GM18519 (cell line): ENCODE results near the gene CD151.

Source experiments
- ATAC-seq: cut with Tn5 transposase; IDR thresholded peaks from one replicate; pipeline ENCODE4 v1.9.1; 2021; ENCODE audit warnings: mild to moderate bottlenecking, moderate library complexity; ENCODE audit not compliant: unreplicated experiment, low FRiP score

Gene CD151

GRCh38 chr11:832529-833113 lies at the start of gene CD151:
CD151 (plus strand) TSS chr11:832952; CDS start chr11:836070, 3,118 bp downstream.
- no peak for ATAC-seq

DNA sequence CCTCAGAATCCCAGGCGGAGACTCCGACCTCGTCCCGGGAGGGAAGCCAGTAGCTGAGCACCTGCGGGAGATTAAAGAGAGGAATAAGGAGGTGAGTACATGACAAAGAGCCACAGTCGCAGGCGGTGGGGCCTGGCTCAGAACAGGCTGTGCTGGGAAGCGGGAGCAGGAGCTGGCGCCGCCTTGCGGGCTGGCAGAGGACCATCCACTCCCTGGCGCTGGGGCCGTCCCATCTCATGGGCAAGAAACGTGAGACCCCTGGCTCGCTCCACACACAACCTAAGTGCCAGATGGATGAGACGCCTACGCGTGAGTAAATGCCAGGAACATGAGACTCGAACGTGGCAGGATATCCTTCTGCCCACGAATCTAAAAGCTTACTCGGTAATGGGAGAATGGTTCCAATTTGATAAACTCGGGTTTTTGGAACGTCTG lies 49.2 kb upstream of the CD151 start:
- ATAC-seq, result no peak

- ATAC-seq, result no peak
Measured at GRCh38 chr11:786235-787083, 46.3 kb upstream of the CD151 start.

DNA sequence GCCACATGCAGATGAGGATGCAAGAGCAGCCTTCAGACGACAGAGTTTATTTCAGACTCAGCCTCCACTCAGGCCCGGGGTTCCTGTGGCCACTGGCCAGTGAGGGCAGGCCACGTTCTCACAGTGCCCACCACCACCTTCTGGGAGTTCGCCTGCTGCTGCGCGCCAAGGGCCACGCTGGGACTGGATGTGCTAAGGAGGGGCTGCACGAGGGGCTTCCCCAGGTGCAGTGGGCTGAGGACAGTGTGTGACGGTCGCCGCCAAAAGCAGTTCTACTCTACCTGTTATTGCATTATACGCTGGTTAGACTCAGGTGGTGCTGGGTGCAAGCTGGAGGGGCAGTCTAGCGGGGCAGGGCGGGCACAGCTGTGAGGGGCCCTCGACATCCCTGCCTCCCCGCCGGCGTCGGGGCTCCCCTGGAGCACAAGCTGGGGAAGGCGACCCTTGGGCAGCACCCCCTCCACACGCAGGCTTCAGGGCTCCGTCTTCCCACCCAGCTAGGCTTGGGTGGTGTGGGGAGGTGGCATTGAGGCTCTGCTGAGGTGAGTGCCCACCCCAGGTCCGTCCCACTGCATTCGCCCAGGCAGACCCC lies 45.6 kb upstream of the CD151 start:
- ATAC-seq, result no peak

DNA sequence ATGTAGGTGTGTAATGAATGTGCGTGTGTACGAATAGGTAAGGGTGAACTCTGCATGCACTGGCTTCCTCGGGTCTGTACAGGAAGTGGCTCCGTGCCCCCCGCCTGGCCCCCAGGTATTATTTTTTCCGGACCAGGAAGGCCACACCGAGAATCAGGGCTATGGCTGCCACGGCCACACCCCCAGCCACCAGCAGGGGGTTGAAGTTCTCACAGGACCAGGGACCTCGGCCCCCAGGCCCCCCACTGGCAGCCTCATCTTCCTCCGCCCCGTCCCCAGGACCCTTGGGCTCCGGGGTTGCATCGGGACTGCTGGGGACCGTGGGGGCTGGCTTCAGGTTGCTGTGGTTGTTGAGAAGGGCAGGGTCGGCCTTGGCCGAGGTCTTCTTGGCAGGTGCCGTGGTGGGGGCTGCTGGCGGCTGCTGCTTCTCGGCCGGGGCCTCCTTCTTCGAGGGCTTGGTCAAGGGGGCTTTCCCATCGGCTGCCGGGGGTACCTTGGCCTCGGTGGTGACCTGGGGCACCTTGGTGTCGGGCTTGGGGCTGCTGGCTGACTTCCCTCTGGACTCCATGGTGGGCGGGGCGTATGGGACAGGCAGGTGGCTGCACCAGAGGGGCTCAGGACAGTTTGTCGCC lies 44.6 kb upstream of the CD151 start:
- ATAC-seq, result no peak

- ATAC-seq, result no peak
Measured at GRCh38 chr11:788953-789940, 43.5 kb upstream of the CD151 start.

DNA sequence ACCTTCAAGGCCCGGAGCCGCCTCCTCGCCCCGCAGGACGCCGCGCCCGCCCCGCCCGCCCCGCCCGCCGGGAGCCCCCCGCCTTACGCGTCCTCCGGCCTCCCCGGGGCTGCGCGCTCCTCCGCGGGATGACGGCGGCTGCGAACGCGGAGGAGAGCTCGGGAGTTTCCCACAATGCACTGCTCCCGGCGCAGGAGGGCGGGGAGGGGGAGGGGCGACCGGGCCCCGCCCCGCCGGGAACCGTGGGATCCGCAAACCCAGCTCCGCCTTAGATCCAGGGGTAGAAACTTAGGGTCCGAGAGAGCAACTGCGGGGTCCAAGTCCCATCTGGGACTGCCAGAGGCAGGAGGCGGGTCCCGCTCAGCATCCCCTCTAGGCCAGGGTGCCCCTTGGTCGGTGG lies 42.8 kb upstream of the CD151 start, which contains the start of gene CEND1:
Gene CEND1, minus strand, starts transcription at position 148 of the 400 bp plus-strand sequence. CDS start 1,514 bp downstream, outside the sequence.
- ATAC-seq, result no peak

DNA sequence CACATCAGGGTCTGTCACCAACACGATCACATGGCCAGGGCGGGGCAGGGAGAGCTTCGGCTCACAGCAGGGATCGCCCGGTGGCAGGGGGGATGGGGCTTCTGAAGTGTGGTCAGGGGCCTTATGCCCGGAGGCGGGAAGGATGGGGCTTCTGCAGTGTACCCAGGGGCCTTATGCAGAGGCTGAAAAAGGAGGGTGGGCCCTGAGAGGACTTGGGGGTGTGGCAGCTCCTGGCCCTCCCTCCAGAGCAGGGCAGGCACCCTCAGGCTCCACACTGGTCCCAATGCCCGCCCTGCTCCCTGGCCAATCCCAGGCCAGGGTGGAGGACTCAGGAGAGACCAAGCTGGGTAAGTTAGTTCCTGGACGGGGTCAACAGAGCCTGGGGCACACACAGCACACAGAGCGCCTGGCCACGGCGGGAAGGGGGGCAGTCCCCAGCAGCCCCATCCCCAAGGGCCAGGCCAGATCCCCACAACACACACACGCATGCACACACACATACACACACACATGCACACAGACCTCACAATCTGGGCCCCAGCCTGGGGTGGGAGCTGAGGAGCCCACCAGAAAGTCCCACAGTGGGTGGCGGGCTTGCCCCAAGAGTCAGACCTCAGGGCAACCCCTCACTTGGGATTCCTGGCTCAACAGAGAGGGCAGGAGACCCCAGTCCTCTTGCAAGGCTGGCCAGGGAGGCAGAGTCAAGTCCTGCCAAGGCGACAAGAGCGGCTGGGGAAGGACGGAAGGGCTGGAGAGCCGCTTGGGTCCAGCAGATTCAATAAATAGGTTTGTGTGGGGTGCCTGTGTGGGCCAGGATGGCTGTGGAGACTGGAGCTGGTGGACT lies 41.8 kb upstream of the CD151 start:
- no peak for ATAC-seq

GRCh38 chr11:791658-792534 lies 40.9 kb upstream of the CD151 start:
- ATAC-seq, result no peak

- no peak for ATAC-seq
Measured at GRCh38 chr11:792535-792821, 40.3 kb upstream of the CD151 start.

- no peak for ATAC-seq
Measured at GRCh38 chr11:792873-793272, 39.9 kb upstream of the CD151 start.

DNA sequence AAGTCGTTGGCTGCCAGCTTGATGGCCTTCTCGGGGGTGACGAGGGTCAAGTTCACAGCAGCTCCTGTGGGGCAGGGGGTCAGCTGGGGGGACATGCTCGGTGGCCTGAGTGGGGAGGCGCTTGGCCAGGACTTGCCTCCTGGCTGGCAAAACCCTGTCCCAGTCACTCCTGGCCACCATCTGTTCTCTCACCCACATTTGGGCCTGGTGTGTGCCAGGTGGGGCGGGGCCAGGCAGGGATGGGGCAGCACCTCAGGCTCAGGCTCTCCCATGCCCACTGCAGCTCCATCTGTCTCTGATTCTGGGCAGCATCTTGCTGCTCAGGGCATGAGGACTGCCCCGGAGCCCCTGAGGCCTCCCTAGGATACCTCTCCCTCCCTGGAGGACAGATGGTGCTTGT lies 39.2 kb upstream of the CD151 start:
- no peak for ATAC-seq

DNA sequence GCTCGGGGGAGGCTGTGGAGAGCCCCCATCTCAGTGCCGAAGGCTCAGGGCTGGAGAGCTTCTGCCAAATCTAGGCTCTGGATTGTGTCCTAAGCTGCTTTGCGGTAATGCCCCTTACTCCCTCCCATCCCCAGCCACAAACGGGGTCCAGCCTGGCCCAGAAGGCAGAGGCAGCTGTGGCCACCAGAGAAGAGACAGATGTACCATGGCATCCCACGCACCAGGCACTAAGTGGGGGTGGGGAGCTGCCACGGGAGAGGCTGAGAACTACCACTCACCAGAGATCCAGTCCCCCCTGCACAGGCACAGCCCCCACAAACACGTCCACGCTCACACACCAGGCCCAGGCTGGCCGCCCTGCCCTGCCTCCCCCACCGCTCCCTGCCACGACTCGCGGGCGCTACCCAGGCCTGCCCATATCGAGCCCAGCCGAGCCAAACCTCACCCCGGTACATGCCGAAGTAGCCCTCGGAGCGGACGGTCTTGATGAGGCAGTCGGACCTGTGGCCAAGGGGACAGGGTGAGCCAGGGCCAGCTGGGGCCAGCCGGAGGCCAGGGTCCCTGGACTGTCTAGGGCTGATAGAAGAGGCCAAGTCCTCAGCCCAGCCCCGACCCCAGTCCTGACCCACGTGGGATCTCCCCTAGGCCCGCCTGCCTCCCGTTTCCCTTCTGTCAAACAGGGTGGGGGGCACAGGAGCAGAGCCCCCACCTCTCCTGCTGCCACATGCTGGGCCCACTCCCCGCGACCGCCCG lies 38.6 kb upstream of the CD151 start:
- ATAC-seq, result no peak

GRCh38 chr11:794766-795633 lies 37.8 kb upstream of the CD151 start:
- no peak for ATAC-seq

- no peak for ATAC-seq
Measured at GRCh38 chr11:795634-796564, 36.9 kb upstream of the CD151 start.
